AG04450 (cell line): Measurements from ENCODE around the gene FAF1. TPM values are rescaled to one million over a fixed set of nuclear protein-coding genes. Genes with fewer than 3 reads are reported as not detected.

Experiments used
- CTCF ChIA-PET: fragments of 300-600, 350-600 bp; formaldehyde crosslinking; extraction: SDS; loops from one replicate; lab custom pipeline; 2022; ENCODE audit warnings: antibody characterized with exemption, inconsistent platforms; lab: Charles Lee
- POLR2A ChIA-PET: fragments of 350-600 bp; formaldehyde crosslinking; extraction: SDS; loops from one replicate; lab custom pipeline; 2021; ENCODE audit warnings: antibody characterized with exemption, inconsistent platforms; lab: Yijun Ruan, JAX
- DNase-seq: peaks from one replicate; pipeline ENCODE4 v3.0.0-alpha.2; 2011; ENCODE audit warnings: low read depth, low spot score
- H3K27ac ChIP-seq: one replicate; pipeline ENCODE4 v1.5.1; 2012; ENCODE audit warnings: low read depth, low read length, control low read depth
- H3K27me3 ChIP-seq: one replicate; pipeline ENCODE4 v1.6.0; 2012; ENCODE audit warnings: low read length; ENCODE audit not compliant: control insufficient read depth, insufficient read depth
- H3K4me3 ChIP-seq: 2 replicates; pipeline ENCODE4 v1.5.1; 2011; ENCODE audit warnings: mild to moderate bottlenecking, low read depth, low read length, control low read depth
- H3K9me3 ChIP-seq: 2 replicates; pipeline ENCODE4 v1.5.1; 2012; ENCODE audit warnings: low read length; ENCODE audit not compliant: control insufficient read depth, insufficient read depth
- CTCF ChIP-seq: IDR thresholded peaks from 2 replicates; pipeline ENCODE4 v1.5.1; 2011; ENCODE audit warnings: low read depth, low read length, control low read depth, inconsistent platforms
- polyA plus RNA-seq: library from polyadenylated mRNA; depleted of rRNA; stranded (reverse); fragments of >200 nt; gene quantifications from 2 replicates; pipeline ENCODE4 v1.2.3, GENCODE V29; 2011

The FAF1 gene
- polyA plus RNA-seq, 1 experiment, result 37.9 TPM

DNA sequence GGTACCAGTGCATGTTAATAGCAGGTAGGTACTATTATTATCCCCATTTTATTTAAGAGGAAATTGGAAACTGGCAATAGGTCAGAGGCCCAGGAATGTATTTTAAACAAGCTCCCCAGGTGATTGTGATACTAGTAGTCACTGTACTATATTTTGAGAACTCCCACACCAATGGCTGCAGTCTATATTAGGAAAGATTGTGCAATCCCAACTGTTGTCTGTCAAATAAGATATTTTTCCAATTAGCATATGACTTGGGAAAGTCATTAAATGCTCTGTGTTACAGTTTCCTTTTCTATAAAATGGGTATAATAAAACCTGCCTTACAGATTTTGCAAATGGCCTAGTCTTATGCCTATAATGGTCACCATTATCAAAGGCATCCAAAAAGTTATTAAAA is 442.6 kb downstream of the FAF1 start:
- no peaks in the 10 kb centered on the region for H3K27me3 ChIP-seq
- no peaks in the 10 kb centered on the region for H3K9me3 ChIP-seq
- ChIA-PET CTCF (no interaction called here), POLR2A (no interaction called here)
- TF ChIP-seq CTCF, result no peak
- DNase-seq, result no peak
- no peak overlapping the region for H3K4me3 ChIP-seq
- H3K27ac ChIP-seq, result no peak overlapping the region

GRCh38 chr1:50516056-50516455 is 444.0 kb downstream of the FAF1 start:
- no peak for DNase-seq
- H3K4me3 ChIP-seq, result no peak overlapping the region
- H3K27ac ChIP-seq, result no peak overlapping the region
- POLR2A ChIA-PET, result no interaction called here
- no peak for TF ChIP-seq CTCF
- CTCF ChIA-PET, result no interaction called here
- no peaks in the 10 kb centered on the region for H3K9me3 ChIP-seq
- H3K27me3 ChIP-seq, result no peaks in the 10 kb centered on the region

- Histone ChIP-seq H3K9me3 (no peaks in the 10 kb centered on the region), H3K4me3 (no peak overlapping the region), H3K27ac (no peak overlapping the region), H3K27me3 (no peaks in the 10 kb centered on the region)
- ChIA-PET POLR2A (no interaction called here), CTCF (no interaction called here)
- TF ChIP-seq CTCF, result no peak
- DNase-seq, result no peak
Observed at GRCh38 chr1:50508040-50508586, 452.0 kb downstream of the FAF1 start.

DNA sequence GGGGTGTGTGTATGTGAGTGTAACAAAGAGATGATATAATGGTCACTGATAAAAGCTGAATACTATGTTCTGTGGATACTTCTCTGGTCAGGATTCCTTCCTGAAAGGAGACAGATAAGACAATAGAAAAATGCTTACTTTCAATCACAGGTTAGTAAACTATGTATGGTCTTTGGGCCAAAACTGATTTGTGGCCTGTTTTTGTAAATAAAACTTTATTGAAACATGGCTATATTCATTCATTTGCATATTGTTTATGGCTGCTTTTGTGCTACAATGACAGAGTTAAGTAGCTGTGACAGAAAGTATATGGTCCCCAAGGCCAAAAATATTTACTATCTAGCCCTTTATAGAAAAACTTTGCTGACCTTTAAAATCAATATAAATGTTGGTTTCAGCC is 454.6 kb downstream of the FAF1 start:
- Histone ChIP-seq H3K27ac (no peak overlapping the region), H3K27me3 (no peaks in the 10 kb centered on the region), H3K9me3 (no peaks in the 10 kb centered on the region), H3K4me3 (no peak overlapping the region)
- ChIA-PET POLR2A (no interaction called here), CTCF (no interaction called here)
- TF ChIP-seq CTCF, result no peak
- no peak for DNase-seq

- CTCF ChIA-PET, result no interaction called here
- no peaks in the 10 kb centered on the region for H3K27me3 ChIP-seq
- no peak for DNase-seq
- no peak overlapping the region for H3K27ac ChIP-seq
- no peaks in the 10 kb centered on the region for H3K9me3 ChIP-seq
- TF ChIP-seq CTCF, result no peak
- H3K4me3 ChIP-seq, result no peak overlapping the region
- POLR2A ChIA-PET, result no interaction called here
Observed at GRCh38 chr1:50503515-50503914, 456.6 kb downstream of the FAF1 start.
